IPS DF 6.9 (cell line): Measurements from ENCODE around the gene KDM7A.
"Not testable (repeated sequence)": the region's sequence is repeated elsewhere in the genome, so short reads cannot be mapped to it uniquely, and the experiment has no call there.

Source experiments
- DNase-seq: peaks from one replicate; pipeline ENCODE4 v3.0.0-alpha.2; 2013; ENCODE audit warnings: low read depth, low spot score
- H3K27ac ChIP-seq: one replicate; pipeline ENCODE4 v1.5.1; 2013; ENCODE audit warnings: low read length, control low read depth
- H3K27me3 ChIP-seq: 2 replicates; pipeline ENCODE4 v1.6.1; 2013; ENCODE audit warnings: mild to moderate bottlenecking, low read length; ENCODE audit not compliant: control insufficient read depth, insufficient read depth
- H3K36me3 ChIP-seq: 2 replicates; pipeline ENCODE4 v1.6.1; 2013; ENCODE audit warnings: low read length; ENCODE audit not compliant: control insufficient read depth, insufficient read depth
- H3K4me1 ChIP-seq: 2 replicates; pipeline ENCODE4 v1.6.1; 2013; ENCODE audit warnings: low read length; ENCODE audit not compliant: control insufficient read depth, insufficient read depth
- H3K4me3 ChIP-seq: 2 replicates; pipeline ENCODE4 v1.5.1; 2013; ENCODE audit warnings: mild to moderate bottlenecking, low read length
- H3K9me3 ChIP-seq: 2 replicates; pipeline ENCODE4 v1.6.1; 2013; ENCODE audit warnings: low read length, inconsistent platforms; ENCODE audit not compliant: control insufficient read depth, insufficient read depth
- WGBS: extraction: QIAGEN DNeasy Blood & Tissue Kit; methylation state at CpG from one replicate; pipeline ENCODE4 v1.1.7; 2013; ENCODE audit warnings: mixed read lengths, missing lambda C conversion rate; ENCODE audit not compliant: insufficient read length, insufficient coverage; 5-methylcytosine and 5-hydroxymethylcytosine counted together

The KDM7A gene

GRCh38 chr7:140179339-140179738, 2.6 kb upstream of the KDM7A start:
- H3K27me3 ChIP-seq, result peaks cover 2% of the 10 kb centered on the region; the same call in 1 of the 2 replicates
- H3K4me1 ChIP-seq, result no peaks in the 10 kb centered on the region
- WGBS, result no CpG with 5 or more reads among the region's 5 CpGs
- no peaks in the 10 kb centered on the region for H3K36me3 ChIP-seq
- H3K4me3 ChIP-seq, result no peak overlapping the region
- no peak overlapping the region for H3K27ac ChIP-seq
- no peak for DNase-seq
- no peaks in the 10 kb centered on the region for H3K9me3 ChIP-seq

GRCh38 chr7:140176122-140176701, 571 bp downstream of the KDM7A start:
- Histone ChIP-seq H3K27ac (no peak overlapping the region), H3K4me1 (no peaks in the 10 kb centered on the region), H3K27me3 (peaks cover 2% of the 10 kb centered on the region; the same call in 1 of the 2 replicates), H3K4me3 (peak overlapping the region; percentile 78), H3K36me3 (no peaks in the 10 kb centered on the region), H3K9me3 (no peaks in the 10 kb centered on the region)
- no CpG with 5 or more reads among the region's 95 CpGs for WGBS
- no peak for DNase-seq

- Histone ChIP-seq H3K36me3 (no peaks in the 10 kb centered on the region), H3K27ac (no peak overlapping the region), H3K4me3 (peak overlapping the region; percentile 78; the same call in 1 of the 2 replicates), H3K9me3 (no peaks in the 10 kb centered on the region), H3K27me3 (peaks cover 2% of the 10 kb centered on the region; the same call in 1 of the 2 replicates), H3K4me1 (no peaks in the 10 kb centered on the region)
- WGBS, result no CpG with 5 or more reads among the region's 72 CpGs
- no peak for DNase-seq
These were observed 1.3 kb downstream of the KDM7A start for GRCh38 chr7:140175221-140176121.

- no CpG with 5 or more reads among the region's 2 CpGs for WGBS
- peaks cover 2% of the 10 kb centered on the region; the same call in 1 of the 2 replicates for H3K27me3 ChIP-seq
These were observed 2.6 kb downstream of the KDM7A start for GRCh38 chr7:140174217-140174616.

GRCh38 chr7:140170375-140170774, 6.4 kb downstream of the KDM7A start:
- DNase-seq, result no peak
- Histone ChIP-seq H3K9me3 (no peaks in the 10 kb centered on the region), H3K4me3 (no peak overlapping the region), H3K4me1 (no peaks in the 10 kb centered on the region; the same call in 1 of the 2 replicates), H3K36me3 (no peaks in the 10 kb centered on the region), H3K27ac (no peak overlapping the region), H3K27me3 (no peaks in the 10 kb centered on the region)
- no CpG with 5 or more reads among the region's 4 CpGs for whole genome bisulfite sequencing

More at GRCh38 chr7:140174217-140174616, 2.6 kb downstream of the KDM7A start:
- no peak for DNase-seq
- H3K36me3 ChIP-seq, result no peaks in the 10 kb centered on the region
- no peak overlapping the region for H3K4me3 ChIP-seq
- no peaks in the 10 kb centered on the region for H3K4me1 ChIP-seq
- H3K27ac ChIP-seq, result no peak overlapping the region
- H3K9me3 ChIP-seq, result no peaks in the 10 kb centered on the region

- H3K36me3 ChIP-seq, result no peaks in the 10 kb centered on the region
- no peaks in the 10 kb centered on the region for H3K27me3 ChIP-seq
- WGBS, result no CpG with 5 or more reads among the region's 2 CpGs
- DNase-seq, result no peak
- no peak overlapping the region for H3K27ac ChIP-seq
- H3K9me3 ChIP-seq, result no peaks in the 10 kb centered on the region
- H3K4me1 ChIP-seq, result no peaks in the 10 kb centered on the region; the same call in 1 of the 2 replicates
- H3K4me3 ChIP-seq, result no peak overlapping the region
These were observed 8.0 kb downstream of the KDM7A start for GRCh38 chr7:140168816-140169215.

GRCh38 chr7:140165422-140165821, 11.4 kb downstream of the KDM7A start:
- Histone ChIP-seq H3K27me3 (no peaks in the 10 kb centered on the region), H3K4me1 (no peaks in the 10 kb centered on the region; the same call in 1 of the 2 replicates), H3K9me3 (no peaks in the 10 kb centered on the region), H3K4me3 (no peak overlapping the region), H3K27ac (no peak overlapping the region), H3K36me3 (no peaks in the 10 kb centered on the region)
- DNase-seq, result no peak
- WGBS, result no CpG with 5 or more reads among the region's 3 CpGs

GRCh38 chr7:140162081-140162480, 14.7 kb downstream of the KDM7A start:
- DNase-seq, H3K4me3 ChIP-seq, H3K27ac ChIP-seq, H3K27me3 ChIP-seq, H3K4me1 ChIP-seq, H3K36me3 ChIP-seq, H3K9me3 ChIP-seq: not testable (repeated sequence)
- WGBS, result no CpG with 5 or more reads among the region's 11 CpGs

- H3K36me3 ChIP-seq, result no peaks in the 10 kb centered on the region
- H3K4me1 ChIP-seq, result no peaks in the 10 kb centered on the region; the same call in 1 of the 2 replicates
- no peak overlapping the region for H3K27ac ChIP-seq
- DNase-seq, result no peak
- H3K4me3 ChIP-seq, result no peak overlapping the region
- H3K9me3 ChIP-seq, result no peaks in the 10 kb centered on the region
- H3K27me3 ChIP-seq, result no peaks in the 10 kb centered on the region
- no CpG with 5 or more reads among the region's 1 CpG for WGBS
These were observed 15.7 kb downstream of the KDM7A start for GRCh38 chr7:140161047-140161446.

- no peak for DNase-seq
- Histone ChIP-seq H3K36me3 (no peaks in the 10 kb centered on the region), H3K4me1 (no peaks in the 10 kb centered on the region), H3K4me3 (no peak overlapping the region), H3K27me3 (no peaks in the 10 kb centered on the region), H3K9me3 (no peaks in the 10 kb centered on the region), H3K27ac (no peak overlapping the region)
- no CpG with 5 or more reads among the region's 2 CpGs for WGBS
These were observed 16.5 kb downstream of the KDM7A start for GRCh38 chr7:140160308-140160707.
